Measurements from ENCODE around the gene GLIPR2. TPM values are rescaled to one million over a fixed set of nuclear protein-coding genes. Genes with fewer than 3 reads are reported as not detected.
"Not testable (repeated sequence)": the region's sequence is repeated elsewhere in the genome, so short reads cannot be mapped to it uniquely, and the experiment has no call there.

Gene GLIPR2, protein sequence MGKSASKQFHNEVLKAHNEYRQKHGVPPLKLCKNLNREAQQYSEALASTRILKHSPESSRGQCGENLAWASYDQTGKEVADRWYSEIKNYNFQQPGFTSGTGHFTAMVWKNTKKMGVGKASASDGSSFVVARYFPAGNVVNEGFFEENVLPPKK
- total RNA-seq: 10 to 100 TPM; 11.2 to 11.6 TPM

DNA sequence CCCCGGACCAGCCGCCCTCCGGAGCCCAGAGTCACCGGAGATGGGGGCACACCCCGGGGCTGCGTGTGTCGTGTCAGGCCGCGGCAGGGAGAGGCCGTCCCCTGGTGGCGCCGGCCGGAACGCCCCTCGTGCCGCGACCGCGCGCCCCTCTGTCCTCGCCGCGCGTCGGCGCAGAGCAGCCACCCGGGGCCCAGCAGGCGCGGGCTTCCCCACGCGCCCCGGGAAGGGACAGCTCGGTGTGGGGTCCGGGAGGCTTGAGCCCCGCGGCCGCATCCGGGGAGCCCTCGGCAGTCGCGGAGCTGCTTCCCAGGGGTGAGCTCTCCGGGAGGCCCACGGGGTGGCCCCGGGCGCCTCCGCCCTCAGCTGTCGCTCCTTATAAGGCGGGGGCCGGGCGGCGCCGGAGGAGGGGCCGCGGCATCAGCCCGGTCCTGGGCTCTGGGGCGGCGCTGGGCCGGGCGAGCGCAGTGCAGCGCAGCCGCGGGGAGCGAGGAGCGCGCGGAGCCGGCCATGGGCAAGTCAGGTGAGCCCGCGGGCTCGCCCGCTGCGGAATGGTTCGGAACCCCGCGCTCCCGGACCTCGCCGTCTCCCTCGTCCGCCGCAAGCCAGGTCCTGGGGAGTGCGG lies at the start of gene GLIPR2:
TSS of gene GLIPR2 (plus strand) at position 462 of the 622 bp plus-strand sequence. CDS start at position 508, 46 bp downstream.
- DNase-seq (ENCODE audit: low spot score): no peak

GRCh38 chr9:36087054-36087453 lies 49.5 kb upstream of the GLIPR2 start:
- not testable (repeated sequence) for H3K36me3 ChIP-seq

More for the DNA sequence above, at the start of gene GLIPR2:
- Histone ChIP-seq H3K27ac (peak within 1 kb of the TSS; percentile 74 to 87), H3K4me3 (peak within 1 kb of the TSS; percentile 54 to 90), H3K9me3 (no peaks in the 10 kb centered on the region), H3K36me3 (no peaks in the 10 kb centered on the region), H3K27me3 (no peaks in the 10 kb centered on the region), H3K4me1 (peaks cover 0 to 48% of the 10 kb centered on the region in 2 donors)
- TF ChIP-seq, protein P1, sequence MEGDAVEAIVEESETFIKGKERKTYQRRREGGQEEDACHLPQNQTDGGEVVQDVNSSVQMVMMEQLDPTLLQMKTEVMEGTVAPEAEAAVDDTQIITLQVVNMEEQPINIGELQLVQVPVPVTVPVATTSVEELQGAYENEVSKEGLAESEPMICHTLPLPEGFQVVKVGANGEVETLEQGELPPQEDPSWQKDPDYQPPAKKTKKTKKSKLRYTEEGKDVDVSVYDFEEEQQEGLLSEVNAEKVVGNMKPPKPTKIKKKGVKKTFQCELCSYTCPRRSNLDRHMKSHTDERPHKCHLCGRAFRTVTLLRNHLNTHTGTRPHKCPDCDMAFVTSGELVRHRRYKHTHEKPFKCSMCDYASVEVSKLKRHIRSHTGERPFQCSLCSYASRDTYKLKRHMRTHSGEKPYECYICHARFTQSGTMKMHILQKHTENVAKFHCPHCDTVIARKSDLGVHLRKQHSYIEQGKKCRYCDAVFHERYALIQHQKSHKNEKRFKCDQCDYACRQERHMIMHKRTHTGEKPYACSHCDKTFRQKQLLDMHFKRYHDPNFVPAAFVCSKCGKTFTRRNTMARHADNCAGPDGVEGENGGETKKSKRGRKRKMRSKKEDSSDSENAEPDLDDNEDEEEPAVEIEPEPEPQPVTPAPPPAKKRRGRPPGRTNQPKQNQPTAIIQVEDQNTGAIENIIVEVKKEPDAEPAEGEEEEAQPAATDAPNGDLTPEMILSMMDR (IDR thresholded peaks at IDR 0.05): peak in 1 of 2 donors; percentile 10

GRCh38 chr9:36088020-36088419 lies 48.5 kb upstream of the GLIPR2 start:
- TF ChIP-seq, protein P1 (IDR thresholded peaks at IDR 0.05): no peak
- no peaks in the 10 kb centered on the region for H3K9me3 ChIP-seq
- H3K27me3 ChIP-seq: no peaks in the 10 kb centered on the region
- no peak for DNase-seq (ENCODE audit: low spot score)
- no peak overlapping the region for H3K4me3 ChIP-seq
- peaks cover 0 to 11% of the 10 kb centered on the region in 2 donors for H3K4me1 ChIP-seq
- H3K36me3 ChIP-seq: peaks cover 5% of the 10 kb centered on the region
- H3K27ac ChIP-seq: no peak overlapping the region

More at GRCh38 chr9:36087054-36087453, 49.5 kb upstream of the GLIPR2 start:
- H3K4me3 ChIP-seq; DNase-seq (ENCODE audit: low spot score); H3K27ac ChIP-seq; H3K27me3 ChIP-seq; H3K9me3 ChIP-seq: not testable (repeated sequence)
- H3K4me1 ChIP-seq: peaks cover 0 to 11% of the 10 kb centered on the region in 2 donors

DNA sequence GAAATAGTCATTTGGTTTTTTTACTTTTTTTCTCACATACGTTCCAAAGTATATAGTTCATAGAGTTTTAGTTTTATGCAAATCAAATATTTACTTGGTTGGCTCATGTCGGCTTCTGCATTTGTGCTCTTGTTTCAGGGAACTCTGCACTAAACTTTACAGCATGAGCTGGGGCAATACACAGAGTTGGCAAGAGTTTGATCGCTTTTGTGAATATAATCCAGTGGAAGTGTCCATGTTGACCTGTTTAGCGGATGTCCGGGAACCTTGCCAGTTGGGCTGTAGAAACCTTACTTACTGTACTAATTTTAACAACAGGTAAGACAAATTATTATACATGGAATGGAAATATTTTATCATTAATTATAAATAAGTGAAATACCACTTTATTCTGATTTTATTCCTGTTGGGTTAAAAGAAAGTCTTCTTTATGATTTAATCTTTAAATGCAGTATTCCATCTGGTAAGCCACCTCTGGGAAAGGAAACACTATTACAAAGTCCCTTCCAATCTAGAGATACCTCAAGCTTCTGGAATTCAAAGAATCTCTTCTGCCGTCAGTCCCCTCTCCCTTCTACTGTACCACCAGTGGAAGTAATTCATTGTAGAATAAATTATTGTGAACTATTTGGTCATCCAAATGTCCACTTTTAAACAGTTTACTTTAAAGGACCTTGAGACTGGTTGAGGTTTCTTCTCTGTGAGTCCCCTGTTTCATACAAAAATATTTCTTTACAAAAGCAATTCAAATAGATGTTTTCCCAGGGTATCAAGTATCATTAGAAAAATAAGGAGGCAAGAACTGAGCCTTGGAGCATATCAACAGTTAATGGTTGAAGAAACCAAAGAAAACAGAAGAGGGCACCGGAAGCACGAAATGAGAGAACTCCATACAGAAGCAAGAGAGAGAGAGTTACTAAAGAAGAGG lies 45.2 kb upstream of the GLIPR2 start:
- TF ChIP-seq, protein P1 (IDR thresholded peaks at IDR 0.05): no peak
- no peak for DNase-seq (ENCODE audit: low spot score)
- no peak overlapping the region for H3K4me3 ChIP-seq
- no peaks in the 10 kb centered on the region for H3K9me3 ChIP-seq
- H3K27ac ChIP-seq: no peak overlapping the region
- H3K27me3 ChIP-seq: no peaks in the 10 kb centered on the region
- no peaks in the 10 kb centered on the region for H3K36me3 ChIP-seq
- H3K4me1 ChIP-seq: peaks cover 0 to 11% of the 10 kb centered on the region in 2 donors

DNA sequence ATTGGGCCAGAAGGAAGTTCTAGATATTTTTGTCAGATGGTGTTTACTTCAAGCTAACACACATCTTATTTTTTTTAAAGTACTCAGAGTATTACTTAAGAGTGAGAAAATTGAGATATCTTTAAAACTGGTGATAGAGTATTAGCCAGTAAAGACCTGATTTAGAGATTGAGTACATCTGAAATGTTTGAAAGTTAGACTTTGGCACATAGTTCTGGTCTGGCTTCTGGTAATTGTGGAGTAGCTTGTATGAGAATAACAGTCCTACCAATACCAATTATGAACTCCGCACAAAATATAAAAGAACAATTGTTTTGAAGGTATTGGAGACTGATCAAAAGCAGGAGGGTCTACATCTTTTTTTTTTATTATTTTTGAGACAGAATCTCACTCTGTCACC lies 44.5 kb upstream of the GLIPR2 start:
- Histone ChIP-seq H3K27me3 (no peaks in the 10 kb centered on the region), H3K27ac (no peak overlapping the region), H3K4me3 (no peak overlapping the region), H3K4me1 (peaks cover 0 to 11% of the 10 kb centered on the region in 2 donors), H3K36me3 (no peaks in the 10 kb centered on the region), H3K9me3 (no peaks in the 10 kb centered on the region)
- DNase-seq (ENCODE audit: low spot score): no peak
- TF ChIP-seq, protein P1 (IDR thresholded peaks at IDR 0.05): no peak
